WERI-Rb-1 (cell line): ENCODE results near the gene ACVRL1.

Experiments used
- DNase-seq: peaks from one replicate; pipeline ENCODE4 v3.0.0-alpha.2; 2020
- H3K27ac ChIP-seq: fragments of 250-450 bp; sonication (Bioruptor Pico); 2 replicates; pipeline ENCODE4 v1.5.1; 2020; ENCODE audit warnings: mild to moderate bottlenecking, moderate library complexity
- H3K27me3 ChIP-seq: fragments of 250-450 bp; sonication (Bioruptor Pico); 2 replicates; pipeline ENCODE4 v1.5.1; 2021; ENCODE audit warnings: mild to moderate bottlenecking, low read depth, moderate library complexity; ENCODE audit not compliant: insufficient read depth, severe bottlenecking
- H3K36me3 ChIP-seq: fragments of 250-450 bp; sonication (Bioruptor Pico); 2 replicates; pipeline ENCODE4 v1.5.1; 2020; ENCODE audit warnings: mild to moderate bottlenecking, moderate library complexity
- H3K4me3 ChIP-seq: 2 replicates; pipeline ENCODE4 v1.5.1; 2011; ENCODE audit warnings: low read depth, mild to moderate bottlenecking, control low read depth, low read length
- H3K9me3 ChIP-seq: fragments of 250-450 bp; sonication (Bioruptor Pico); 2 replicates; pipeline ENCODE4 v1.5.1; 2021; ENCODE audit warnings: mild to moderate bottlenecking, moderate library complexity; ENCODE audit not compliant: severe bottlenecking
- TF ChIP-seq, protein P1 (sequence below): IDR thresholded peaks from 2 replicates; pipeline ENCODE4 v1.5.1; 2011; ENCODE audit warnings: low read depth, mild to moderate bottlenecking, control low read depth, inconsistent platforms, low read length

ACVRL1 gene

DNA sequence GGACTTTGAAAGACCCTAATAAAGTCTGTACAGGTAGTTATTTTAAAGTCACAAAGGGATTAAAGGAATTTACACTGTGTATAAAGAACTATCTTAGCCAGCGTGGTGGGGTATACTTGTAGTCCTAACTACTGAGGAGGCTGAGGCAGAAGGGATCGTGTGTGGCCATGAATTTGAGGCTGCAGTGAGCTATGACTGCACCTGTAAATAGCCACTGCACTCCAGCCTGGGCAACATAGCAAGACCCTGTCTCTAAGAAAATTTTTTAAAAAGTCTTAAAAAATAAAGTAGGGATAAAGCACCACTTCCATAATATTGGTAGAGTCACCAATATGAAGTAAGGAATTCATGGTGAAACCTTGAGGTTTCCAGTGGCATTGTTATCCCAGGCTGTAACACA is 62.3 kb downstream of the ACVRL1 start:
- Histone ChIP-seq H3K27me3 (no peaks in the 10 kb centered on the region), H3K9me3 (no peaks in the 10 kb centered on the region), H3K27ac (no peak overlapping the region), H3K4me3 (no peak overlapping the region), H3K36me3 (peaks cover 9% of the 10 kb centered on the region; the same call in 1 of the 2 replicates)
- no peak for DNase-seq
- TF ChIP-seq, protein P1, sequence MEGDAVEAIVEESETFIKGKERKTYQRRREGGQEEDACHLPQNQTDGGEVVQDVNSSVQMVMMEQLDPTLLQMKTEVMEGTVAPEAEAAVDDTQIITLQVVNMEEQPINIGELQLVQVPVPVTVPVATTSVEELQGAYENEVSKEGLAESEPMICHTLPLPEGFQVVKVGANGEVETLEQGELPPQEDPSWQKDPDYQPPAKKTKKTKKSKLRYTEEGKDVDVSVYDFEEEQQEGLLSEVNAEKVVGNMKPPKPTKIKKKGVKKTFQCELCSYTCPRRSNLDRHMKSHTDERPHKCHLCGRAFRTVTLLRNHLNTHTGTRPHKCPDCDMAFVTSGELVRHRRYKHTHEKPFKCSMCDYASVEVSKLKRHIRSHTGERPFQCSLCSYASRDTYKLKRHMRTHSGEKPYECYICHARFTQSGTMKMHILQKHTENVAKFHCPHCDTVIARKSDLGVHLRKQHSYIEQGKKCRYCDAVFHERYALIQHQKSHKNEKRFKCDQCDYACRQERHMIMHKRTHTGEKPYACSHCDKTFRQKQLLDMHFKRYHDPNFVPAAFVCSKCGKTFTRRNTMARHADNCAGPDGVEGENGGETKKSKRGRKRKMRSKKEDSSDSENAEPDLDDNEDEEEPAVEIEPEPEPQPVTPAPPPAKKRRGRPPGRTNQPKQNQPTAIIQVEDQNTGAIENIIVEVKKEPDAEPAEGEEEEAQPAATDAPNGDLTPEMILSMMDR: no peak

GRCh38 chr12:51970904-51971646 is 63.8 kb downstream of the ACVRL1 start:
- TF ChIP-seq, protein P1: peak; percentile 78
- H3K9me3 ChIP-seq: no peaks in the 10 kb centered on the region
- H3K27ac ChIP-seq: no peak overlapping the region
- no peaks in the 10 kb centered on the region for H3K27me3 ChIP-seq
- peaks cover 19% of the 10 kb centered on the region for H3K36me3 ChIP-seq
- H3K4me3 ChIP-seq: no peak overlapping the region
- peak; percentile 22 for DNase-seq

DNA sequence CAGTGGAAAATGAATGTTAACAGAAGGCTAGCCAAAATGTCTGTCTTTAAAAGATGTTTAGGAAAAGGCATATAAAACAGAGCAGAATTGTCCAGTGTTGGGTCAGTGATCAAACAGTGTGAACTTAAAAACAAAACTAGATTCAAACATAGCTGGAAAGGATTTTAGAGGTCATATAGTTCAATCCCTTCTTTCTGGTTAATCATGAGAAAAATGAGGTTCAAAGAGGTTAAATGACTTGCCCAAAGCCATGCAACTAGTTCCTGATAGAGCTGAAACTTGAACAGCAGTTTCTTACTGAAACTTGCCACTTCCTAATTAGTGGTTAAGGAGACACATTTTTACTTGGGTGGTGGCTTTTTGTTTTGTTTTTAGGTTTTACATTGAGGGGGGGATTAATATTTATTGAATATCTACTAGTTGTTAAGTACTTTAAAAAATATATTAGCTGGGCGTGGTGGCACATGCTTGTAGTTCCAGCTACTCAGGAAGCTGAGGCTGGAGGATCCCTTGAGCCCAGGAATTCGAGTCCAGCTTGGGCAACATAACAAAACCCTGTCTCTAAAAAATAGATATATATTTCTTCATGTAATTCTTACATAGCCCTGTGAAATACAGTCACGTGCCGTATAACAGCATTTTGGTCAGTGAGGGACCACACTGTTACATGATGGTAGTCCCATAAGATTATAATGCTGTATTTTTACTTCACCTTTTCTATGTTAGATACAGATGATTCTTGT is 64.5 kb downstream of the ACVRL1 start:
- no peaks in the 10 kb centered on the region for H3K9me3 ChIP-seq
- peaks cover 22% of the 10 kb centered on the region for H3K36me3 ChIP-seq
- no peak overlapping the region for H3K27ac ChIP-seq
- no peak overlapping the region for H3K4me3 ChIP-seq
- DNase-seq: no peak
- H3K27me3 ChIP-seq: no peaks in the 10 kb centered on the region
- TF ChIP-seq, protein P1: no peak

DNA sequence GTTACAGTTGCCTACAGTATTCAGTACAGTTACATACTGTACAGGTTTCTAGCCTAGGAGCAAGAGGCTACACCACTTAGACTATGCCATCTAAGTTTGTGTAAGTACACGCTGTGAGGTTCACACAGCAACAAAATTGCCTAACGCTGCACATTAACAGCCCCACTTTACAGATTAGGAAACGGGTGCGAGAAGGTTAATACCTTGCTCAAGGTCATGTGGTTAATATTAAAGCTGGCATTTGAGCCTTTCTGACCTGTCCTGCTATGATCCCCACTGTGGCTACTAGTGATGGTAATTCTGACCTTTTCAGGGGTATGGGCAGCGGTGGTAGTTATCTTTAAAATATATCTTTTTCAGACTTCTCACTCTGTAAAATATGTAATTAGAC is 65.1 kb downstream of the ACVRL1 start:
- no peaks in the 10 kb centered on the region for H3K9me3 ChIP-seq
- TF ChIP-seq, protein P1: no peak
- DNase-seq: no peak
- H3K4me3 ChIP-seq: no peak overlapping the region
- H3K27ac ChIP-seq: no peak overlapping the region
- peaks cover 27% of the 10 kb centered on the region for H3K36me3 ChIP-seq
- H3K27me3 ChIP-seq: no peaks in the 10 kb centered on the region

GRCh38 chr12:51972849-51973273 is 65.6 kb downstream of the ACVRL1 start:
- H3K27me3 ChIP-seq: no peaks in the 10 kb centered on the region
- H3K9me3 ChIP-seq: no peaks in the 10 kb centered on the region
- no peak overlapping the region for H3K4me3 ChIP-seq
- peaks cover 30% of the 10 kb centered on the region for H3K36me3 ChIP-seq
- no peak overlapping the region for H3K27ac ChIP-seq
- TF ChIP-seq, protein P1: no peak
- no peak for DNase-seq
